GM12878 (cell line): ENCODE measurements around the gene ISY1. TPM values are rescaled to one million over a fixed set of nuclear protein-coding genes. Genes with fewer than 3 reads are reported as not detected.

ENCODE experiments used
- polyA plus RNA-seq, 11 experiments: library from polyadenylated mRNA; depleted of rRNA in 4 of 11; unstranded in 6 of 11; stranded (reverse) in 5 of 11; fragments of >200 nt; fragmentation: Nextera tagmentation in 4 of 11; fragmentation: Illumina TruSeq in 1 of 11; extraction: Ambion mirVana in 4 of 11; extraction: Trizol in 1 of 11; gene quantifications; 1 replicate in 1 of 11; 2 replicates in 10 of 11; pipeline versions ENCODE4 v1.2.1 to v1.2.3, GENCODE V29; 2011 to 2016; ENCODE audit warnings: inconsistent platforms in 2 of 11, missing spikeins in 2 of 11, low read depth in 1 of 11
- total RNA-seq, 4 experiments: library from RNA; depleted of rRNA in 3 of 4; stranded (reverse); fragments of >200 nt in 3 of 4; fragmentation: Illumina TruSeq in 1 of 4; extraction: Trizol in 1 of 4; gene quantifications; 2 replicates each; pipeline versions ENCODE4 v1.2.1 to v1.2.3, GENCODE V29; 2013 to 2021

The ISY1 gene
- total and polyA plus RNA-seq, 10 of the 15 experiments (the other 5 are each of a cell fraction or from before 2014, with no cell fraction given) = 28.3 to 72.2 (median 44.7) TPM

Other genes with a start within 250 kb of the ISY1 start
- not detected in 2 replicates for gene CFAP92, start 167.0 kb downstream of the ISY1 start, total RNA-seq (2014; rRNA removed)
- not detected in 2 replicates for gene CFAP92, start 167.0 kb downstream of the ISY1 start, total RNA-seq (2014; rRNA removed; fragmentation: Illumina TruSeq; extraction: Trizol)
- not detected in 2 replicates for gene CFAP92, start 167.0 kb downstream of the ISY1 start, total RNA-seq (2021)
- gene CFAP92, start 167.0 kb downstream of the ISY1 start, polyA plus RNA-seq (2011; rRNA removed) = 0.22 TPM in 1 of 2 replicates, not detected in the other
- not detected in 2 replicates for gene CFAP92, start 167.0 kb downstream of the ISY1 start, polyA plus RNA-seq (2014; fragmentation: Illumina TruSeq; extraction: Trizol)
- gene CFAP92, start 167.0 kb downstream of the ISY1 start, polyA plus RNA-seq (2014; fragmentation: Nextera tagmentation; extraction: Ambion mirVana) = under 1 TPM in 1 of 2 experiments, not detected in 1; 0.05 TPM
- gene CFAP92, start 167.0 kb downstream of the ISY1 start, polyA plus RNA-seq (2014; rRNA removed) = not detected in 2 replicates
- under 1 TPM; 0.14 to 0.52 TPM for gene CFAP92, start 167.0 kb downstream of the ISY1 start, polyA plus RNA-seq (2016; fragmentation: Nextera tagmentation; extraction: Ambion mirVana)
- gene EFCC1, start 159.8 kb downstream of the ISY1 start, total RNA-seq (2014; rRNA removed) = not detected in 2 replicates
- not detected in 2 replicates for gene EFCC1, start 159.8 kb downstream of the ISY1 start, total RNA-seq (2014; rRNA removed; fragmentation: Illumina TruSeq; extraction: Trizol)
- not detected in 2 replicates for gene EFCC1, start 159.8 kb downstream of the ISY1 start, total RNA-seq (2021)
- not detected in 2 replicates for gene EFCC1, start 159.8 kb downstream of the ISY1 start, polyA plus RNA-seq (2011; rRNA removed)
- not detected in 2 replicates for gene EFCC1, start 159.8 kb downstream of the ISY1 start, polyA plus RNA-seq (2014; fragmentation: Illumina TruSeq; extraction: Trizol)
- not detected for gene EFCC1, start 159.8 kb downstream of the ISY1 start, polyA plus RNA-seq (2014; fragmentation: Nextera tagmentation; extraction: Ambion mirVana)
- gene EFCC1, start 159.8 kb downstream of the ISY1 start, polyA plus RNA-seq (2014; rRNA removed) = not detected in 2 replicates
- gene EFCC1, start 159.8 kb downstream of the ISY1 start, polyA plus RNA-seq (2016; fragmentation: Nextera tagmentation; extraction: Ambion mirVana) = not detected
- gene GP9, start 100.3 kb downstream of the ISY1 start, total RNA-seq (2014; rRNA removed) = not detected in 2 replicates
- not detected in 2 replicates for gene GP9, start 100.3 kb downstream of the ISY1 start, total RNA-seq (2014; rRNA removed; fragmentation: Illumina TruSeq; extraction: Trizol)
- gene GP9, start 100.3 kb downstream of the ISY1 start, total RNA-seq (2021) = not detected in 2 replicates
- not detected in 2 replicates for gene GP9, start 100.3 kb downstream of the ISY1 start, polyA plus RNA-seq (2011; rRNA removed)
- not detected in 2 replicates for gene GP9, start 100.3 kb downstream of the ISY1 start, polyA plus RNA-seq (2014; fragmentation: Illumina TruSeq; extraction: Trizol)
- gene GP9, start 100.3 kb downstream of the ISY1 start, polyA plus RNA-seq (2014; fragmentation: Nextera tagmentation; extraction: Ambion mirVana) = not detected
- 0.15 TPM in 1 of 2 replicates, not detected in the other for gene GP9, start 100.3 kb downstream of the ISY1 start, polyA plus RNA-seq (2014; rRNA removed)
- not detected for gene GP9, start 100.3 kb downstream of the ISY1 start, polyA plus RNA-seq (2016; fragmentation: Nextera tagmentation; extraction: Ambion mirVana)
- 8.0 and 10.0 TPM in 2 replicates for gene RAB43, start 39.3 kb downstream of the ISY1 start, total RNA-seq (2014; rRNA removed)
- 0.67 and 0.69 TPM in 2 replicates for gene RAB43, start 39.3 kb downstream of the ISY1 start, total RNA-seq (2014; rRNA removed; fragmentation: Illumina TruSeq; extraction: Trizol)
- gene RAB43, start 39.3 kb downstream of the ISY1 start, total RNA-seq (2021) = 11.4 and 14.0 TPM in 2 replicates
- gene RAB43, start 39.3 kb downstream of the ISY1 start, polyA plus RNA-seq (2011; rRNA removed) = 4.1 and 4.7 TPM in 2 replicates
- 0.10 and 0.26 TPM in 2 replicates for gene RAB43, start 39.3 kb downstream of the ISY1 start, polyA plus RNA-seq (2014; fragmentation: Illumina TruSeq; extraction: Trizol)
- under 1 TPM; 0.08 to 0.29 TPM for gene RAB43, start 39.3 kb downstream of the ISY1 start, polyA plus RNA-seq (2014; fragmentation: Nextera tagmentation; extraction: Ambion mirVana)
- 6.8 and 10.0 TPM in 2 replicates for gene RAB43, start 39.3 kb downstream of the ISY1 start, polyA plus RNA-seq (2014; rRNA removed)
- gene RAB43, start 39.3 kb downstream of the ISY1 start, polyA plus RNA-seq (2016; fragmentation: Nextera tagmentation; extraction: Ambion mirVana) = 1 to 10 TPM; 4.0 to 4.5 TPM
- gene CNBP, start 22.8 kb upstream of the ISY1 start, total RNA-seq (2014; rRNA removed) = 300 and 328 TPM in 2 replicates
- gene CNBP, start 22.8 kb upstream of the ISY1 start, total RNA-seq (2014; rRNA removed; fragmentation: Illumina TruSeq; extraction: Trizol) = 341 and 350 TPM in 2 replicates
- gene CNBP, start 22.8 kb upstream of the ISY1 start, total RNA-seq (2021) = 340 and 342 TPM in 2 replicates
- 468 and 566 TPM in 2 replicates for gene CNBP, start 22.8 kb upstream of the ISY1 start, polyA plus RNA-seq (2011; rRNA removed)
- gene CNBP, start 22.8 kb upstream of the ISY1 start, polyA plus RNA-seq (2014; fragmentation: Illumina TruSeq; extraction: Trizol) = 409 and 473 TPM in 2 replicates
- 100 to 1,000 TPM; 618 to 719 TPM for gene CNBP, start 22.8 kb upstream of the ISY1 start, polyA plus RNA-seq (2014; fragmentation: Nextera tagmentation; extraction: Ambion mirVana)
- 362 and 390 TPM in 2 replicates for gene CNBP, start 22.8 kb upstream of the ISY1 start, polyA plus RNA-seq (2014; rRNA removed)
- 100 to 1,000 TPM; 618 to 628 TPM for gene CNBP, start 22.8 kb upstream of the ISY1 start, polyA plus RNA-seq (2016; fragmentation: Nextera tagmentation; extraction: Ambion mirVana)
- 106 and 118 TPM in 2 replicates for gene COPG1, start 88.5 kb upstream of the ISY1 start, total RNA-seq (2014; rRNA removed)
- gene COPG1, start 88.5 kb upstream of the ISY1 start, total RNA-seq (2014; rRNA removed; fragmentation: Illumina TruSeq; extraction: Trizol) = 80.5 and 87.2 TPM in 2 replicates
- gene COPG1, start 88.5 kb upstream of the ISY1 start, total RNA-seq (2021) = 128 and 138 TPM in 2 replicates
- 43.8 and 66.8 TPM in 2 replicates for gene COPG1, start 88.5 kb upstream of the ISY1 start, polyA plus RNA-seq (2011; rRNA removed)
- gene COPG1, start 88.5 kb upstream of the ISY1 start, polyA plus RNA-seq (2014; fragmentation: Illumina TruSeq; extraction: Trizol) = 62.0 and 78.1 TPM in 2 replicates
- gene COPG1, start 88.5 kb upstream of the ISY1 start, polyA plus RNA-seq (2014; fragmentation: Nextera tagmentation; extraction: Ambion mirVana) = 100 to 1,000 TPM in 1 of 2 experiments, 10 to 100 TPM in 1; 54.8 to 102 TPM
- 61.7 and 77.7 TPM in 2 replicates for gene COPG1, start 88.5 kb upstream of the ISY1 start, polyA plus RNA-seq (2014; rRNA removed)
- 100 to 1,000 TPM; 131 to 143 TPM for gene COPG1, start 88.5 kb upstream of the ISY1 start, polyA plus RNA-seq (2016; fragmentation: Nextera tagmentation; extraction: Ambion mirVana)
- gene HMCES, start 117.8 kb upstream of the ISY1 start, total RNA-seq (2014; rRNA removed) = 16.7 and 22.7 TPM in 2 replicates
- 11.9 and 12.4 TPM in 2 replicates for gene HMCES, start 117.8 kb upstream of the ISY1 start, total RNA-seq (2014; rRNA removed; fragmentation: Illumina TruSeq; extraction: Trizol)
- 25.5 and 33.4 TPM in 2 replicates for gene HMCES, start 117.8 kb upstream of the ISY1 start, total RNA-seq (2021)
- gene HMCES, start 117.8 kb upstream of the ISY1 start, polyA plus RNA-seq (2011; rRNA removed) = 21.3 and 42.6 TPM in 2 replicates
- gene HMCES, start 117.8 kb upstream of the ISY1 start, polyA plus RNA-seq (2014; fragmentation: Illumina TruSeq; extraction: Trizol) = 29.6 and 31.2 TPM in 2 replicates
- gene HMCES, start 117.8 kb upstream of the ISY1 start, polyA plus RNA-seq (2014; fragmentation: Nextera tagmentation; extraction: Ambion mirVana) = 10 to 100 TPM; 17.2 to 18.5 TPM
- 21.9 and 25.0 TPM in 2 replicates for gene HMCES, start 117.8 kb upstream of the ISY1 start, polyA plus RNA-seq (2014; rRNA removed)
- 10 to 100 TPM; 45.3 to 49.8 TPM for gene HMCES, start 117.8 kb upstream of the ISY1 start, polyA plus RNA-seq (2016; fragmentation: Nextera tagmentation; extraction: Ambion mirVana)